HG02678 (cell line): ENCODE results near the gene SMURF1.
"Not testable (repeated sequence)": the region's sequence is repeated elsewhere in the genome, so short reads cannot be mapped to it uniquely, and the experiment has no call there.

Experiments
- ATAC-seq: cut with Tn5 transposase; IDR thresholded peaks from one replicate; pipeline ENCODE4 v1.9.1; 2021; ENCODE audit warnings: mild to moderate bottlenecking, moderate library complexity; ENCODE audit not compliant: unreplicated experiment

The SMURF1 gene

GRCh38 chr7:99061001-99061776 lies 82.7 kb downstream of the SMURF1 start:
- ATAC-seq, result no peak

- no peak for ATAC-seq
Measured at GRCh38 chr7:99054781-99055180, 89.1 kb downstream of the SMURF1 start.

DNA sequence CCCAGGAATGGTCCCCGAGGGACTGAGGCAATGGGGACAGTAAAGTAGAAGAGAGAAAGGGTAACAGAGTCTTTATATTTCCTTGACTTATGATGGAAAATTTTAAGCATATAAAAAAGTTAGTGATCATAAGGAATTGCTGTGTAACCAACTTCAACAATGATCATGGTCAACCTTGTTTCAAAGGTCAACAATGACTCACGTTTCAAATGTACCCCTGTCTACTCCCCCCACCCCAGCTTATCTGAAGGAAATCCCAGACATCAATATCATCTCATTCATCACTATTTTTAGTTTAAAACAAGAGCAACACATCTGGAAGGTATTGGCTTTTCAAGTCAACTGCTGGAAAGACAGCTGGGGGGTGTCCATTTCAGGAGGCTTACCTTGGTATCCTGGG lies 92.9 kb downstream of the SMURF1 start:
- no peak for ATAC-seq

GRCh38 chr7:99047526-99048077 lies 96.3 kb downstream of the SMURF1 start:
- no peak for ATAC-seq

- ATAC-seq, result no peak
Measured at GRCh38 chr7:99046722-99047121, 97.2 kb downstream of the SMURF1 start.

DNA sequence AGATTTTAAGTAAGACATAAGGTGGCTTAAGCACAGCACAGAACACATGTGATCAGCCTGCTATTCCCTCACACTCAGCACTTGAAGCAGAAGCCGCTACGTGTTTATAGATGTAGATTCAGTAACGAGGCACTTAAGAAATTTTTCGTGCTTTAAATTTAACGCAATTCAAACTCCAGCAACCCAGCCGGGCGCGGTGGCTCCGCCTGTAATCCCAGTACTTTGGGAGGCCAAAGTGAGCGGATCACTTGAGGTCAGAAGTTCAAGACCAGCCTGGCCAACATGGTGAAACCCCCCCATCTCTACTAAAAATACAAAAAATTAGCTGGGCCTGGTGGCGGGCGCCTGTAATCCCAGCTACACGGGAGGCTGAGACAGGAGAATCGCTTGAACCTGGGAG lies 97.6 kb downstream of the SMURF1 start:
- ATAC-seq, result not testable (repeated sequence)

- not testable (repeated sequence) for ATAC-seq
Measured at GRCh38 chr7:99044858-99045257, 99.0 kb downstream of the SMURF1 start.

DNA sequence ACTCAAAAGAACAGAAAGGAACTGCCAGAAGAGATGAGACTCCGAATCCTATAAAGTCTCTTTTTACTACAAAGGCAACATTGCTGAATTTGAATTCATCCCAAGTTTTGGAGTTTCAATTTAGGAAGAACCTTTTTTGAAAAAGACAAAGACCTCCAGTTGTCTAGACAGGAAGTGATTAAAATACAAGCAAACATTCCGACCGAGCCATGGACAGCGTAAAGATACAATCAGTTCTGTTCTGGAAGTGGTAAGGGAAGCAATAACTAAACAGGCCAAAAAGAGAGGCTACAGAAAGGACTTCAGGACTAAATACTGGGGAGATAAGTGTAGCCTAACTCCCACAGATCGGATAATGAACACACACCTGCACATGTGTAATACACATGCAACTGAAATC lies 101.0 kb downstream of the SMURF1 start:
- ATAC-seq, result no peak

DNA sequence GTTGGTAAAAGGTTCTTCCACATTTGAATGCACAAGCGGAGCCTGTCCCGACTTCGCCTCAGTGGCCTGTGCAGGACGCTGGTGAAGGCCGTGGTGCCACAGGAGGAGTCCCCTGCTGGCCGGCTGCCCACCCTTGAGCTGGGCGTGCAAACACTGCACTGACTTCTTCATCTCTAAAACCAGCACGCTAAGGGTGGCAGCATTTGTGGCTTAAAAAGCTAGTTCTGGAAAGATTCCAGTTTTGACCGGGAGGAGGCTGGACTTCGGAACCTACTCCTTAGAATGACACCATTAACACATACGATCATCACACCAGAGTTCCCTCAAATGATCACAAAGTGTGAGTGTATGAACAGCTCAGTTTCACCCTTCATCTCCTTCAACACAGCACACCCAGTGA lies 102.4 kb downstream of the SMURF1 start:
- no peak for ATAC-seq

- no peak for ATAC-seq
Measured at GRCh38 chr7:99040104-99040958, 103.6 kb downstream of the SMURF1 start.

- ATAC-seq, result no peak
Measured at GRCh38 chr7:99039384-99039891, 104.5 kb downstream of the SMURF1 start.

DNA sequence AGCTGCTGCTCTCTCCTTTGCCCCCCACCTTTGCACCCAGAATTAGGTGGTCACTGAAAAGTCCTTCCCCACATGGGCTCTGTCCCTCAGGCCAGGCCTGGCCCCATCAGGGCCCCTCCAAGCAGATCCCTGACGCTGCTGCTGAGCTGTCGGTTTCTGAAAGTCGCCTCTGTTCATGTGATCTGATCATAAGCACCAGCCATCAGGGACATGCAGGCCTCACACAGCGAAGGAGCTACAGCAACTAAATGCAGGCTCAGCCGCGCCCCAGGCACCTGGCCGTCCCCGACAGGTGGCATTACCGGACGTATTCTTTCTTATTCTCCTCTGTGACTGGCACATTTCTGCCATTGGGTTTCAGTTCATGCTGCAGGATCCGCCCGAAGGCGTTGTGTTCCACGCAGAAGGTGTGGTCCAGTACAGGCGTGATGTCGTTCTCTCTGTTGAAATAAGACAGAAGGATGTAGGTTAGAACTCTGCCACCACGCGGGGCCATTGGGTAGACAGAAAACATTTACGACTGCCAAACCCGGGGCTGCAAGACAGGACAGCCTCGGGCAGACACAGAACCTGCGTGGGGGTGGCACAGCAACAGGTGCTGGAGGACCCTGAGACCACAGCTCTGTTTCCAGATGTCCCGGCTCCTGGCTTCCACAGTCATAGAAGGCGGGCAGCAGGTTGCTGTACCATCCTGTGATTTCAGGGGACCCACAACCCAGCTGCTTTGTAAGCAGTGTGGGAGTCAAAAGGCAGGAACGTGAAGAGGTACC lies 105.6 kb downstream of the SMURF1 start:
- no peak for ATAC-seq

DNA sequence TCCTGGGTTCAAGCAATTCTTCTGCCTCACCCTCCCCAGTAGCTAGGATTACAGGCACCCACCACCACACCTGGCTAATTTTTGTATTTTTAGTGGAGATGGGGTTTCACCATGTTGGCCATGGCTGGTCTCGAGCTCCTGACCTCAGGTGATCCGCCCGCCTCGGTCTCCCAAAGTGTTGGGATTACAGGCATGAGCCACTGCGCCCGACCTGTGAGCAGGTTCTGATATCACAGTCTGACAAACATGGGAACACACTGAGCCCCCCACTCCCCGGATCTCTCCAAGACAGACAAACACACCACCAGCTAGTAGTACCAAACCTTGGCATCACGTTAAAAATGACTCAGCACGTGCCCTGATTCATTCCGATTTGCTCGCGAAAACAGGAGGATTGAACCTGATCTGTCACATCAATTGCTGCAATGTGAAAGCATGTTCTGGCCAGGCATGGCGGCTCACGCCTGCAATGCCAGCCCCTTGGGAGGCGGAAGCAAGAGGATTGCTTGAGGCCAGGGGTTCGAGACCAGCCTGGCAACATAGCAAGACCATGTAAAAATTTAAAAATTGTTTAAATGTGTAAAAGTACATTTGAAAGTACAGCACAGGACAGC lies 106.5 kb downstream of the SMURF1 start:
- no peak for ATAC-seq

- no peak for ATAC-seq
Measured at GRCh38 chr7:99036546-99037111, 107.3 kb downstream of the SMURF1 start.

GRCh38 chr7:99035723-99036545 lies 108.0 kb downstream of the SMURF1 start:
- ATAC-seq, result no peak

DNA sequence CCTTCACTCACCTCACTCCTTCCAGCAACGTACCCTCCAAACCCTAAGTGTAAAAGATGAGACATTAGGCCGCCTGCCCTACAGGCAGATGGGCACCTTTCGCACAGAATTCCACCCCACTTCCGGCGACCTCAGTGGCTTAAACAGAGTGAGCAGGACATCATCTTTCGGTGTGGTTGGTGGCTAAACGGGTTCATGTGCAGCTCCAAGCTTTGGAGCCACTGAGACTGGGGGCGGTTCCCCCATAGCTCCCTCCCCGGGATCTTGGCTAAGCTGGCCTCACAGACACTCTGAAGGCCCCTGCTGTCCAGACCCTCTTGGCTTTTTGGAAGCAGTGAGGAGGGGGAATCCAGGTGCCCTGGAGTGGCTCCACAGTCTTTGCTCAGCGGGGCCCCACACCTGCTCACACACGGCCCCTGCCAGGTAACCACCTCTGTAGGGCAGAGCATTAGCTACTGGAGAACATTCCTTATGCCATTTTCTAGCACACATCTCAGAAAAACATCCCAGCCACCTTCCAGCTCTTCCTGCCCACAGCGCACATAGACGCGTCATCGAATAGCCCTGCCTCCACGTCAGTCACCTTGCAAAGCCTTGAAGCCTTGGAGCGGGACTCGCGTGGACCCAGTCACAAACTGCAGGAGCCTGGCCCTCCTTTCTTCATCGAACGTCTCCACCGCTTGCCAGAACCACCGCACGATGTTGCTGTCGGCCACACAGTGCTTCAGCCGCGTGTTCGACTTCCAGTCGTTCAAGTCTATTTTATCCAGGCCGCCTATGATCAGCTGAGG lies 108.8 kb downstream of the SMURF1 start:
- no peak for ATAC-seq

- no peak for ATAC-seq
Measured at GRCh38 chr7:99033765-99034164, 110.1 kb downstream of the SMURF1 start.

DNA sequence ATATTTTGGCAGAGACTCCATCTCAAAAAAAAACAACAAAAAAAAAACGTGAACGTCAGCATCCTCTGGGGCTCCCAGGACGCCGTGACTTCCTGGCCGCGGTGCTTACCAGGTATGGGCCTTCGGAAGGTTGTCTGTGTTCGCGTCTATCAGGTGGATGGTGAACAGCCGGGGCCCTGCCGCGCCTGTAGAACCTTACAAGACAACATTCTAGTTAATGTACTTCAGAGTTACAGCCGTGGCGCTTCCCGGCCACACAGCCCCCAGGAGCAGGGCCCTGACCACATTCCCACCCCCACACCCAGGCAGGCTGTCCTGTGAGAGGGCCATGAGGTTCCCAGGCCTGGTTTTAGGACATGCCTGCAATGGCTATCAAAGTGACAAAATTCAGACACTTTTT lies 111.0 kb downstream of the SMURF1 start:
- ATAC-seq, result no peak
